ENCODE data around the gene VASN. TPM values are rescaled to one million over a fixed set of nuclear protein-coding genes. Genes with fewer than 3 reads are reported as not detected.

Gene VASN
- total and polyA plus RNA-seq, 9 of the 15 experiments (the other 6 are each of a cell fraction or from before 2014, with no cell fraction given) = 0.01 to 2.5 (median 0.41) TPM; not detected in 1

DNA sequence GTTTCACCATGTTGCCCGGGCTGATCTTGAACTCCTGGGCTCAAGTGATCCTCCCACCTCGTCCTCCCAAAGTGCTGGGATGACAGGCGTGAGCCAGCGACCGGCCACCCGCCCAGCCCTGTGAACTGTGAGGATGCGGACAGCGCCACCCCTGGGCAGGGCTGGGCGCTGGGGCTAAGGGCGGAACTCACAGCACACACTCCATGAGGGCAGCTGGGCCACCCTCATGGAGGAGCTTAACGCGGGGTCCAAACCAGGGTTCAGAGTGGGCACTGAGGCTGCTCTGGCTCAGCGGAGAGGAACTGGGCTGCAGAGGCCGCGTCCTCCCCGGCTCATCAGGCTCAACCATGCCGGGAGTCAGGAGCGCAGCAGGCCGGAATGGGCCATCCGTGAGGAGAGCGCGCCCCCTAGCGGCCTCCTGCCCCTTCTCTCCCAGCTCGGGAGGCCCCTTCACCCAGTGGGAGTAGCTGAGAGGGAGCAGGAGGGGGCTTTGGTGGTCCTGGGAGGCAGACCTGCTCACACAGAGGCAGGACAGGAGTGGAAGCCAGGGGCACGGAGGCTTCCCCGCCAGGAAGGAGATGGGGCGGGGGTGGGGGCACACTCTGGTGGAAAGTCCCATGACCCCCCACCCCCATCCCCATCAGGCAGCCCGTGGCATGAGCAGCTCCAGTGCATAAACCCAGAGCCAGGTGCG lies 30.9 kb downstream of the VASN start (continued):
- TF ChIP-seq CHD1 (IDR thresholded peaks at IDR 0.05; ENCODE audit: low read length) (no peak), SMAD1 (IDR thresholded peaks at IDR 0.05; ENCODE audit: low read depth, low read length, partially characterized antibody) (no peak), KAT2B (IDR thresholded peaks at IDR 0.05; ENCODE audit: low read depth, low read length) (no peak), ZNF318 (IDR thresholded peaks at IDR 0.05; ENCODE audit: borderline replicate concordance in 1 of 2, low read depth in 1 of 2) (no peak), RBM22 (IDR thresholded peaks at IDR 0.05; ENCODE audit: low read depth, low read length, poor library complexity, severe bottlenecking) (peak; percentile 45), ZNF76 (CRISPR knock-in tag; IDR thresholded peaks at IDR 0.05; ENCODE audit: borderline replicate concordance) (no peak), GATAD2A (IDR thresholded peaks at IDR 0.05) (0 out of 2 replicates have a peak, but pooled peaks have one; percentile 24), BRD4 (IDR thresholded peaks at IDR 0.05) (no peak), GABPB1 (CRISPR knock-in tag; IDR thresholded peaks at IDR 0.05) (peak; percentile 68), PHTF2 (CRISPR knock-in tag; IDR thresholded peaks at IDR 0.05) (no peak), NR4A1 (CRISPR knock-in tag; IDR thresholded peaks at IDR 0.05) (no peak), NR4A1 (tag; IDR thresholded peaks at IDR 0.05) (no peak), SOX6 (IDR thresholded peaks at IDR 0.05) (0 out of 2 replicates have a peak, but pooled peaks have one; percentile 39), HDAC2 (IDR thresholded peaks at IDR 0.05) (0 out of 2 replicates have a peak, but pooled peaks have one; percentile 53), ZNF445 (CRISPR knock-in tag; IDR thresholded peaks at IDR 0.05; ENCODE audit: low read depth) (no peak)
- TF ChIP-seq, protein P1, sequence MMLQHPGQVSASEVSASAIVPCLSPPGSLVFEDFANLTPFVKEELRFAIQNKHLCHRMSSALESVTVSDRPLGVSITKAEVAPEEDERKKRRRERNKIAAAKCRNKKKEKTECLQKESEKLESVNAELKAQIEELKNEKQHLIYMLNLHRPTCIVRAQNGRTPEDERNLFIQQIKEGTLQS (IDR thresholded peaks at IDR 0.05) = no peak
- TF ChIP-seq, protein P1 (CRISPR knock-in tag; conservative IDR thresholded peaks at IDR 0.05) = no peak
- TF ChIP-seq, protein P2, sequence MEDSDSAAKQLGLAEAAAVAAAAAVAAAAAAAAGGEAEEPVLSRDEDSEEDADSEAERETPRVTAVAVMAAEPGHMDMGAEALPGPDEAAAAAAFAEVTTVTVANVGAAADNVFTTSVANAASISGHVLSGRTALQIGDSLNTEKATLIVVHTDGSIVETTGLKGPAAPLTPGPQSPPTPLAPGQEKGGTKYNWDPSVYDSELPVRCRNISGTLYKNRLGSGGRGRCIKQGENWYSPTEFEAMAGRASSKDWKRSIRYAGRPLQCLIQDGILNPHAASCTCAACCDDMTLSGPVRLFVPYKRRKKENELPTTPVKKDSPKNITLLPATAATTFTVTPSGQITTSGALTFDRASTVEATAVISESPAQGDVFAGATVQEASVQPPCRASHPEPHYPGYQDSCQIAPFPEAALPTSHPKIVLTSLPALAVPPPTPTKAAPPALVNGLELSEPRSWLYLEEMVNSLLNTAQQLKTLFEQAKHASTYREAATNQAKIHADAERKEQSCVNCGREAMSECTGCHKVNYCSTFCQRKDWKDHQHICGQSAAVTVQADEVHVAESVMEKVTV (CRISPR knock-in tag; IDR thresholded peaks at IDR 0.05) = peak; percentile 92

Data from K562 (cell line).